Measurements from ENCODE around the gene TMEM132D. TPM values are rescaled to one million over a fixed set of nuclear protein-coding genes. Genes with fewer than 3 reads are reported as not detected.
"Not testable (repeated sequence)": the region's sequence is repeated elsewhere in the genome, so short reads cannot be mapped to it uniquely, and the experiment has no call there.

The TMEM132D gene
- polyA plus RNA-seq, 4 donors, result 0.10 to 0.21 TPM; not detected in 2

- DNase-seq, result no peak
- no peaks in the 10 kb centered on the region for H3K4me1 ChIP-seq (ENCODE audit: control insufficient read depth in 3 of 3, insufficient read depth in 2 of 3, low read depth in 1 of 3, low read length in 2 of 3)
- no peak overlapping the region for H3K27ac ChIP-seq (ENCODE audit: low read depth in 1 of 3, low read length in 2 of 3)
- H3K4me3 ChIP-seq (ENCODE audit: low read depth in 1 of 3, low read length in 3 of 3), result no peak overlapping the region
- H3K27me3 ChIP-seq (ENCODE audit: control insufficient read depth in 3 of 3, insufficient read depth in 3 of 3, low read length in 3 of 3), result no peaks in the 10 kb centered on the region
- no peaks in the 10 kb centered on the region for H3K36me3 ChIP-seq (ENCODE audit: control insufficient read depth in 3 of 3, insufficient read depth in 2 of 3, low read depth in 1 of 3, low read length in 3 of 3)
- 68 to 93% (median 89%) methylated on average over 8 of the region's 8 CpGs for WGBS, 3 donors
- FAIRE-seq, result no peak
- no peaks in the 10 kb centered on the region for H3K9me3 ChIP-seq (ENCODE audit: control insufficient read depth in 2 of 2, insufficient read depth in 1 of 2, low read depth in 1 of 2, low read length in 1 of 2)
Measured at GRCh38 chr12:129200576-129200975, 703.2 kb downstream of the TMEM132D start.

GRCh38 chr12:129196927-129197326, 706.9 kb downstream of the TMEM132D start:
- no peaks in the 10 kb centered on the region for H3K36me3 ChIP-seq (ENCODE audit: control insufficient read depth in 3 of 3, insufficient read depth in 2 of 3, low read depth in 1 of 3, low read length in 3 of 3)
- 45 to 76% (median 63%) methylated on average over 3 of the region's 3 CpGs for WGBS, 3 donors

GRCh38 chr12:129195081-129195480, 708.7 kb downstream of the TMEM132D start:
- Histone ChIP-seq H3K4me1 (ENCODE audit: control insufficient read depth in 3 of 3, insufficient read depth in 2 of 3, low read depth in 1 of 3, low read length in 2 of 3) (no peaks in the 10 kb centered on the region), H3K27me3 (ENCODE audit: control insufficient read depth in 3 of 3, insufficient read depth in 3 of 3, low read length in 3 of 3) (no peaks in the 10 kb centered on the region), H3K4me3 (ENCODE audit: low read depth in 1 of 3, low read length in 3 of 3) (no peak overlapping the region), H3K9me3 (ENCODE audit: control insufficient read depth in 2 of 2, insufficient read depth in 1 of 2, low read depth in 1 of 2, low read length in 1 of 2) (peaks cover 0 to 2% of the 10 kb centered on the region in 2 donors), H3K27ac (ENCODE audit: low read depth in 1 of 3, low read length in 2 of 3) (no peak overlapping the region), H3K36me3 (ENCODE audit: control insufficient read depth in 3 of 3, insufficient read depth in 2 of 3, low read depth in 1 of 3, low read length in 3 of 3) (no peaks in the 10 kb centered on the region)
- FAIRE-seq, result no peak
- DNase-seq, result no peak
- 85 to 92% (median 89%) methylated on average over 2 of the region's 2 CpGs for WGBS, 3 donors

More at GRCh38 chr12:129196927-129197326, 706.9 kb downstream of the TMEM132D start:
- H3K9me3 ChIP-seq (ENCODE audit: control insufficient read depth in 2 of 2, insufficient read depth in 1 of 2, low read depth in 1 of 2, low read length in 1 of 2), result peaks cover 0 to 2% of the 10 kb centered on the region in 2 donors
- DNase-seq (peak in 1 of 2 donors; percentile 10), FAIRE-seq (no peak)
- H3K4me1 ChIP-seq (ENCODE audit: control insufficient read depth in 3 of 3, insufficient read depth in 2 of 3, low read depth in 1 of 3, low read length in 2 of 3), result no peaks in the 10 kb centered on the region
- H3K27ac ChIP-seq (ENCODE audit: low read depth in 1 of 3, low read length in 2 of 3), result no peak overlapping the region
- no peaks in the 10 kb centered on the region for H3K27me3 ChIP-seq (ENCODE audit: control insufficient read depth in 3 of 3, insufficient read depth in 3 of 3, low read length in 3 of 3)
- H3K4me3 ChIP-seq (ENCODE audit: low read depth in 1 of 3, low read length in 3 of 3), result no peak overlapping the region

DNA sequence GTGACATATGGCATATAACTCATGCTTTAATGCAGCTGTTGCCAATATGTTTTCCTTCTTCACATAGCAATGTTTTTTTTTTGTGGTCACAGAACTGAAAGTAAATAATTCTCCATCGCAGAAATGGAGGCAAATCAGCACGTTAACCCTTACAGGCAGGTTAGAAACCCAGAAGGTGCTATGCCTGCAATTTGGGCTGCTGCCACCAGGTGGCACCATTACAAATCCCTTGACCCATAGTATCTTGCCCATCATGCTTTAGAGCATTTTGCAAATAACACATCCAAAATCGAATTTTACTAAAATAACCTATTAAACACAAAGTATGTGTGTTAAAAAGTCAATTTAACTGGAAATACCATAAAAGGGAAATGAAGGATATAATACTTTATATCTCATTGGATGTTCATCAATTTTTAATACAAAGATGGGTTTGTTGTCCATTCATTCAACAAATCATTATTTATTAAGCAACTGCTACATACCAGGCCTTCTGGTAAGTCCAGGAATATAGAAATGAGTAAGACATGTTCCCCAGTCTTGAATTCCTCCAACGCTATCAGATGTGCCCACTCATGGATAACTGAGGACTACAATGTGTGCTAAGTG, 710.5 kb downstream of the TMEM132D start:
- no peaks in the 10 kb centered on the region for H3K36me3 ChIP-seq (ENCODE audit: control insufficient read depth in 3 of 3, insufficient read depth in 2 of 3, low read depth in 1 of 3, low read length in 3 of 3)
- no peak for FAIRE-seq
- no peaks in the 10 kb centered on the region for H3K4me1 ChIP-seq (ENCODE audit: control insufficient read depth in 3 of 3, insufficient read depth in 2 of 3, low read depth in 1 of 3, low read length in 2 of 3)
- H3K4me3 ChIP-seq (ENCODE audit: low read depth in 1 of 3, low read length in 3 of 3), result no peak overlapping the region
- H3K27ac ChIP-seq (ENCODE audit: low read depth in 1 of 3, low read length in 2 of 3), result no peak overlapping the region
- DNase-seq, result peak in 1 of 2 donors; percentile 59
- H3K9me3 ChIP-seq (ENCODE audit: control insufficient read depth in 2 of 2, insufficient read depth in 1 of 2, low read depth in 1 of 2, low read length in 1 of 2), result peaks cover 0 to 2% of the 10 kb centered on the region in 2 donors
- H3K27me3 ChIP-seq (ENCODE audit: control insufficient read depth in 3 of 3, insufficient read depth in 3 of 3, low read length in 3 of 3), result no peaks in the 10 kb centered on the region
- 38 to 49% (median 38%) methylated on average over 4 of the region's 4 CpGs for WGBS, 3 donors

- no peak overlapping the region for H3K27ac ChIP-seq (ENCODE audit: low read depth in 1 of 3, low read length in 2 of 3)
- peaks cover 0 to 4% of the 10 kb centered on the region in 2 donors for H3K9me3 ChIP-seq (ENCODE audit: control insufficient read depth in 2 of 2, insufficient read depth in 1 of 2, low read depth in 1 of 2, low read length in 1 of 2)
- no peak for FAIRE-seq
- no peaks in the 10 kb centered on the region for H3K36me3 ChIP-seq (ENCODE audit: control insufficient read depth in 3 of 3, insufficient read depth in 2 of 3, low read depth in 1 of 3, low read length in 3 of 3)
- no peaks in the 10 kb centered on the region for H3K4me1 ChIP-seq (ENCODE audit: control insufficient read depth in 3 of 3, insufficient read depth in 2 of 3, low read depth in 1 of 3, low read length in 2 of 3)
- H3K27me3 ChIP-seq (ENCODE audit: control insufficient read depth in 3 of 3, insufficient read depth in 3 of 3, low read length in 3 of 3), result peaks cover 0 to 2% (median 0%) of the 10 kb centered on the region in 3 donors
- no peak overlapping the region for H3K4me3 ChIP-seq (ENCODE audit: low read depth in 1 of 3, low read length in 3 of 3)
- 53 to 79% (median 75%) methylated on average over 7 of the region's 7 CpGs for WGBS, 3 donors
- DNase-seq, result no peak
Measured at GRCh38 chr12:129190827-129191226, 713.0 kb downstream of the TMEM132D start.

DNA sequence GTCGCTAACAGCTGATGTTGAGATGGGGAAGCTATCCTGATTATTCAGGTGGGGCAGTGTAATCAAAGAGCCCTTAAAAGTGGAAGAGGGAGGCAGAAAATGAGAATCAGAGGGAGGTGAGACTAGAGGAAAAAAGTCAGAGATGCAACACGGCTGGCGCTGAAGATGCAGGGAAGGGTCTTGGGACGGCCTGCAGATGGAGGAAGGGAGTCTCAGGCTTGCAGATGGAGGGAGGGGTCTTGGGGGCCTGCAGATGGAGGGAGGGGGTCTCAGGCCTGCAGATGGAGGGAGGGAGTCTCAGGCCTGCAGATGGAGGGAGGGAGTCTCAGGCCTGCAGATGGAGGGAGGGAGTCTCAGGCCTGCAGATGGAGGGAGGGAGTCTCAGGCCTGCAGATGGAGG, 713.9 kb downstream of the TMEM132D start:
- H3K36me3 ChIP-seq (ENCODE audit: control insufficient read depth in 3 of 3, insufficient read depth in 2 of 3, low read depth in 1 of 3, low read length in 3 of 3); FAIRE-seq; H3K27ac ChIP-seq (ENCODE audit: low read depth in 1 of 3, low read length in 2 of 3); DNase-seq; H3K4me1 ChIP-seq (ENCODE audit: control insufficient read depth in 3 of 3, insufficient read depth in 2 of 3, low read depth in 1 of 3, low read length in 2 of 3); H3K27me3 ChIP-seq (ENCODE audit: control insufficient read depth in 3 of 3, insufficient read depth in 3 of 3, low read length in 3 of 3); H3K9me3 ChIP-seq (ENCODE audit: control insufficient read depth in 2 of 2, insufficient read depth in 1 of 2, low read depth in 1 of 2, low read length in 1 of 2); H3K4me3 ChIP-seq (ENCODE audit: low read depth in 1 of 3, low read length in 3 of 3): not testable (repeated sequence)
- 73 to 92% (median 81%) methylated on average over 4 of the region's 4 CpGs for WGBS, 3 donors

- H3K4me1 ChIP-seq (ENCODE audit: control insufficient read depth in 3 of 3, insufficient read depth in 2 of 3, low read depth in 1 of 3, low read length in 2 of 3), result no peaks in the 10 kb centered on the region
- no peak for FAIRE-seq
- peak in 1 of 2 donors; percentile 13 for DNase-seq
- peaks cover 0 to 2% of the 10 kb centered on the region in 2 donors for H3K9me3 ChIP-seq (ENCODE audit: control insufficient read depth in 2 of 2, insufficient read depth in 1 of 2, low read depth in 1 of 2, low read length in 1 of 2)
- WGBS, 3 donors, result 75 to 84% (median 83%) methylated on average over 1 of the region's 1 CpG
- no peak overlapping the region for H3K4me3 ChIP-seq (ENCODE audit: low read depth in 1 of 3, low read length in 3 of 3)
- H3K27me3 ChIP-seq (ENCODE audit: control insufficient read depth in 3 of 3, insufficient read depth in 3 of 3, low read length in 3 of 3), result peaks cover 0 to 2% (median 0%) of the 10 kb centered on the region in 3 donors
- H3K36me3 ChIP-seq (ENCODE audit: control insufficient read depth in 3 of 3, insufficient read depth in 2 of 3, low read depth in 1 of 3, low read length in 3 of 3), result no peaks in the 10 kb centered on the region
- no peak overlapping the region for H3K27ac ChIP-seq (ENCODE audit: low read depth in 1 of 3, low read length in 2 of 3)
Measured at GRCh38 chr12:129186952-129187351, 716.9 kb downstream of the TMEM132D start.

DNA sequence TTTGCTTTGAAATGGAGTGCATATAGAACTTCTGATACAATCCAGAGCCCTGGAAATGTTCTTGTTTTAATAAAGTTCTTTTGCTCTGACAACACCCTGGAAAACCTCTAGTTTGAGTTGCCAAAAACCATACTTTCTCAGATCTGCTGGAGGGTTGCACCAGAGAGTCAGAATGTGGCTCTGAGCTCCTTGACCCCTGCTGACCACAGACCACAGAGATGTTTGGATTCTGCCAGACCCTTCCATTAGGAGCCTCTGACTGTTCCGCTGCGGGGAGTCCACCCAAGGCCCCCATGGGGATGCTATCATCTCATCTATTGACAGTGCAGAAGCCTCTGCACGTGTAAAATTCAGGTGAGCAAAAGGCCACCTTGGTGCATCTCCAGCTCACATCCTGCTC, 718.0 kb downstream of the TMEM132D start:
- 69 to 93% (median 76%) methylated on average over 3 of the region's 3 CpGs for WGBS, 3 donors
- H3K9me3 ChIP-seq (ENCODE audit: control insufficient read depth in 2 of 2, insufficient read depth in 1 of 2, low read depth in 1 of 2, low read length in 1 of 2), result peaks cover 0 to 2% of the 10 kb centered on the region in 2 donors
- no peak overlapping the region for H3K27ac ChIP-seq (ENCODE audit: low read depth in 1 of 3, low read length in 2 of 3)
- H3K4me3 ChIP-seq (ENCODE audit: low read depth in 1 of 3, low read length in 3 of 3), result no peak overlapping the region
- no peaks in the 10 kb centered on the region for H3K4me1 ChIP-seq (ENCODE audit: control insufficient read depth in 3 of 3, insufficient read depth in 2 of 3, low read depth in 1 of 3, low read length in 2 of 3)
- H3K27me3 ChIP-seq (ENCODE audit: control insufficient read depth in 3 of 3, insufficient read depth in 3 of 3, low read length in 3 of 3), result peaks cover 0 to 2% (median 0%) of the 10 kb centered on the region in 3 donors
- no peak for DNase-seq
- no peaks in the 10 kb centered on the region for H3K36me3 ChIP-seq (ENCODE audit: control insufficient read depth in 3 of 3, insufficient read depth in 2 of 3, low read depth in 1 of 3, low read length in 3 of 3)
- no peak for FAIRE-seq
